Lower leg skin (tissue), 3 donors: Measurements from ENCODE around the gene OS9.
"Not testable (repeated sequence)": the region's sequence is repeated elsewhere in the genome, so short reads cannot be mapped to it uniquely, and the experiment has no call there.

Experiments used
- POLR2A ChIP-seq, 2 donors: fragments of 450-650 bp; IDR thresholded peaks; one replicate each; pipeline ENCODE4 v1.6.1; 2016 to 2017; ENCODE audit warnings: antibody characterized with exemption in 2 of 2, mild to moderate bottlenecking in 1 of 2, moderate library complexity in 1 of 2
- TF ChIP-seq, protein P1 (sequence below), 3 donors: fragments of 450-650 bp; IDR thresholded peaks; one replicate each; pipeline ENCODE4 v1.5.1; 2016; ENCODE audit warnings: antibody characterized with exemption in 3 of 3, mild to moderate bottlenecking in 3 of 3, moderate library complexity in 2 of 3

DNA sequence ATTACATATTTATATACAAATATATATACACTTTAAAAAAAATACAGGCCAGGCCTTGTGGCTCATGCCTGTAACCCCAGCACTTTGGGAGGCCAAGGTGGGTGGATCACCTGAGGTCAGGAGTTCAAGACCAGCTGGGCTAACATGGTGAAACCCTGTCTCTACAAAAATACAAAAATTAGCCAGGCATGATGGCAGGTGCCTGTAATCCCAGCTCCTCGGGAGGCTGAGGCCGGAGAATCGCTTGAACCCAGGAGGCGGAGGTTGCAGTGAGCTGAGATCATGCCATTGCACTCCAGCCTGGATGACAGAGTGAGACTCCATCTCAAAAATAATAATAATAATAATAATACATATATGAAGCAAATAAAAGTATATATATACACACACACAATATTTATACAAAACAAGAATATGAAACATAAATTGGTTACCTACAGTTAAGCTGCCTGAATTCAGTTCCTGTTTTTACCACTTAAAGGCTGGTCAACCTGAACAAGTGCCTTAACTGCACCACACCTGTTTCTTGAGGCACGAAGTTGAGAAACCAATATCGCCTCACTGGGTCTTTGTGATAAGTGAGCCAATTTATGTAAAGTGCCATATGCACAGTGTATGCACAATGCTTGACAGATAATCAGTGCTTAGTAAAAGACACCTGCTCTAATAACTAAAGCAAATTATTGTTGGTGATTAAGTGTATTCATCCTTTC, 21.3 kb downstream of the OS9 start:
- TF ChIP-seq, protein P1, sequence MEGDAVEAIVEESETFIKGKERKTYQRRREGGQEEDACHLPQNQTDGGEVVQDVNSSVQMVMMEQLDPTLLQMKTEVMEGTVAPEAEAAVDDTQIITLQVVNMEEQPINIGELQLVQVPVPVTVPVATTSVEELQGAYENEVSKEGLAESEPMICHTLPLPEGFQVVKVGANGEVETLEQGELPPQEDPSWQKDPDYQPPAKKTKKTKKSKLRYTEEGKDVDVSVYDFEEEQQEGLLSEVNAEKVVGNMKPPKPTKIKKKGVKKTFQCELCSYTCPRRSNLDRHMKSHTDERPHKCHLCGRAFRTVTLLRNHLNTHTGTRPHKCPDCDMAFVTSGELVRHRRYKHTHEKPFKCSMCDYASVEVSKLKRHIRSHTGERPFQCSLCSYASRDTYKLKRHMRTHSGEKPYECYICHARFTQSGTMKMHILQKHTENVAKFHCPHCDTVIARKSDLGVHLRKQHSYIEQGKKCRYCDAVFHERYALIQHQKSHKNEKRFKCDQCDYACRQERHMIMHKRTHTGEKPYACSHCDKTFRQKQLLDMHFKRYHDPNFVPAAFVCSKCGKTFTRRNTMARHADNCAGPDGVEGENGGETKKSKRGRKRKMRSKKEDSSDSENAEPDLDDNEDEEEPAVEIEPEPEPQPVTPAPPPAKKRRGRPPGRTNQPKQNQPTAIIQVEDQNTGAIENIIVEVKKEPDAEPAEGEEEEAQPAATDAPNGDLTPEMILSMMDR (IDR thresholded peaks at IDR 0.05), result not testable (repeated sequence)
- TF ChIP-seq POLR2A (IDR thresholded peaks at IDR 0.05), result not testable (repeated sequence)
